ENCODE results near the gene SCRN3. TPM values are rescaled to one million over a fixed set of nuclear protein-coding genes. Genes with fewer than 3 reads are reported as not detected.

The SCRN3 gene
- total RNA-seq, 5 donors from 2014 or later (not counting 1 experiment from before 2014, with no cell fraction given): 11.3 to 17.9 (median 14.8) TPM

- no peaks in the 10 kb centered on the region for H3K9me3 Mint-ChIP-seq
- Histone ChIP-seq H3K4me1 (ENCODE audit: control insufficient read depth in 1 of 2, extremely low read depth in 1 of 2, insufficient read depth in 2 of 2, low read length in 2 of 2) (no peaks in the 10 kb centered on the region), H3K27ac (ENCODE audit: low read length) (no peak overlapping the region), H3K27me3 (replicated peaks in 1 of 2; ENCODE audit: control insufficient read depth in 2 of 2, extremely low read depth in 1 of 2, insufficient read depth in 2 of 2, low read length in 1 of 2) (no peaks in the 10 kb centered on the region), H3K9me3 (no peaks in the 10 kb centered on the region), H3K4me3 (ENCODE audit: control insufficient read depth in 1 of 2, extremely low read depth in 1 of 2, low read length in 1 of 2) (no peak overlapping the region), H3K36me3 (ENCODE audit: control insufficient read depth in 2 of 2, extremely low read depth in 1 of 2, insufficient read depth in 1 of 2, low read length in 1 of 2) (peaks cover 7 to 9% of the 10 kb centered on the region in 2 donors)
- H3K27ac Mint-ChIP-seq: no peak overlapping the region
- H3K4me3 Mint-ChIP-seq: no peak overlapping the region
- DNase-seq: no peak
- no peak for ATAC-seq (replicated peaks in 1 of 4)
- H3K27me3 Mint-ChIP-seq: no peaks in the 10 kb centered on the region
- no peaks in the 10 kb centered on the region for H3K4me1 Mint-ChIP-seq
- H3K36me3 Mint-ChIP-seq: peaks cover 33% of the 10 kb centered on the region
- CTCF ChIA-PET: interaction anchor here in 1 of 2 donors (0.7 kb wide), 1 partner anchor 49 kb away, joined by 3 read pairs; no protein-coding TSS in a partner anchor
- POLR2A ChIA-PET: interaction anchor here in 1 of 2 donors (0.7 kb wide), 1 partner anchor 759 kb away, joined by 3 read pairs; no protein-coding TSS in a partner anchor
These were observed 16.7 kb downstream of the SCRN3 start for GRCh38 chr2:174412256-174412655.

- H3K4me3 ChIP-seq (ENCODE audit: control insufficient read depth in 1 of 2, extremely low read depth in 1 of 2, low read length in 1 of 2): no peak overlapping the region
- no peaks in the 10 kb centered on the region for H3K27me3 ChIP-seq (replicated peaks in 1 of 2; ENCODE audit: control insufficient read depth in 2 of 2, extremely low read depth in 1 of 2, insufficient read depth in 2 of 2, low read length in 1 of 2)
- no peaks in the 10 kb centered on the region for H3K4me1 Mint-ChIP-seq
- no peaks in the 10 kb centered on the region for H3K9me3 ChIP-seq
- POLR2A ChIA-PET: interaction anchor here (0.7 to 1.2 kb wide), 2 partner anchors 9 to 170 kb away, joined by 3 to 7 read pairs; partner anchors contain the start of gene WIPF1 (in 1 of the 2)
- CTCF ChIA-PET: no interaction called here
- peaks cover 0 to 5% (median 5%) of the 10 kb centered on the region in 3 donors for H3K9me3 Mint-ChIP-seq
- H3K27me3 Mint-ChIP-seq: no peaks in the 10 kb centered on the region
- H3K27ac ChIP-seq (ENCODE audit: low read length): no peak overlapping the region
- peaks cover 45% of the 10 kb centered on the region for H3K36me3 Mint-ChIP-seq
- DNase-seq (no peak), ATAC-seq (replicated peaks in 1 of 4) (no peak)
- H3K4me1 ChIP-seq (ENCODE audit: control insufficient read depth in 1 of 2, extremely low read depth in 1 of 2, insufficient read depth in 2 of 2, low read length in 2 of 2): no peaks in the 10 kb centered on the region
- peaks cover 0 to 3% of the 10 kb centered on the region in 2 donors for H3K36me3 ChIP-seq (ENCODE audit: control insufficient read depth in 2 of 2, extremely low read depth in 1 of 2, insufficient read depth in 1 of 2, low read length in 1 of 2)
- H3K27ac Mint-ChIP-seq: no peak overlapping the region
- no CpG with 5 or more reads among the region's 1 CpG for WGBS (ENCODE audit: insufficient coverage)
- no peak overlapping the region for H3K4me3 Mint-ChIP-seq
These were observed 32.7 kb downstream of the SCRN3 start for GRCh38 chr2:174428214-174428613.

GRCh38 chr2:174430066-174430465 is 34.5 kb downstream of the SCRN3 start:
- CTCF ChIA-PET: no interaction called here
- Mint-ChIP-seq H3K36me3 (peaks cover 42% of the 10 kb centered on the region), H3K9me3 (peaks cover 0 to 5% (median 5%) of the 10 kb centered on the region in 3 donors), H3K4me3 (no peak overlapping the region), H3K4me1 (no peaks in the 10 kb centered on the region), H3K27ac (no peak overlapping the region), H3K27me3 (no peaks in the 10 kb centered on the region)
- WGBS (ENCODE audit: insufficient coverage): no CpG with 5 or more reads among the region's 2 CpGs
- Histone ChIP-seq H3K27ac (ENCODE audit: low read length) (no peak overlapping the region), H3K4me3 (ENCODE audit: control insufficient read depth in 1 of 2, extremely low read depth in 1 of 2, low read length in 1 of 2) (no peak overlapping the region), H3K9me3 (no peaks in the 10 kb centered on the region), H3K4me1 (ENCODE audit: control insufficient read depth in 1 of 2, extremely low read depth in 1 of 2, insufficient read depth in 2 of 2, low read length in 2 of 2) (no peaks in the 10 kb centered on the region), H3K36me3 (ENCODE audit: control insufficient read depth in 2 of 2, extremely low read depth in 1 of 2, insufficient read depth in 1 of 2, low read length in 1 of 2) (peaks cover 0 to 6% of the 10 kb centered on the region in 2 donors), H3K27me3 (replicated peaks in 1 of 2; ENCODE audit: control insufficient read depth in 2 of 2, extremely low read depth in 1 of 2, insufficient read depth in 2 of 2, low read length in 1 of 2) (no peaks in the 10 kb centered on the region)
- ATAC-seq (replicated peaks in 1 of 4) (no peak), DNase-seq (no peak)
- POLR2A ChIA-PET: no interaction called here

GRCh38 chr2:174431902-174432301 is 36.4 kb downstream of the SCRN3 start:
- no peak overlapping the region for H3K27ac ChIP-seq (ENCODE audit: low read length)
- Mint-ChIP-seq H3K27ac (no peak overlapping the region), H3K4me3 (no peak overlapping the region), H3K4me1 (no peaks in the 10 kb centered on the region), H3K27me3 (no peaks in the 10 kb centered on the region), H3K9me3 (peaks cover 0 to 5% (median 5%) of the 10 kb centered on the region in 3 donors), H3K36me3 (peaks cover 51% of the 10 kb centered on the region)
- H3K4me3 ChIP-seq (ENCODE audit: control insufficient read depth in 1 of 2, extremely low read depth in 1 of 2, low read length in 1 of 2): no peak overlapping the region
- no CpG with 5 or more reads among the region's 1 CpG for WGBS (ENCODE audit: insufficient coverage)
- ATAC-seq (replicated peaks in 1 of 4) (no peak), DNase-seq (no peak)
- H3K27me3 ChIP-seq (replicated peaks in 1 of 2; ENCODE audit: control insufficient read depth in 2 of 2, extremely low read depth in 1 of 2, insufficient read depth in 2 of 2, low read length in 1 of 2): no peaks in the 10 kb centered on the region
- ChIA-PET CTCF (interaction anchor here (0.6 to 0.7 kb wide), 2 partner anchors 604 to 737 kb away, joined by 3 read pairs; no protein-coding TSS in a partner anchor), POLR2A (no interaction called here)
- no peaks in the 10 kb centered on the region for H3K4me1 ChIP-seq (ENCODE audit: control insufficient read depth in 1 of 2, extremely low read depth in 1 of 2, insufficient read depth in 2 of 2, low read length in 2 of 2)
- H3K36me3 ChIP-seq (ENCODE audit: control insufficient read depth in 2 of 2, extremely low read depth in 1 of 2, insufficient read depth in 1 of 2, low read length in 1 of 2): peaks cover 0 to 12% of the 10 kb centered on the region in 2 donors
- no peaks in the 10 kb centered on the region for H3K9me3 ChIP-seq

GRCh38 chr2:174436351-174436750 is 40.8 kb downstream of the SCRN3 start:
- DNase-seq: no peak
- POLR2A ChIA-PET: interaction anchor here (0.7 kb wide), 2 partner anchors 9 to 295 kb away, joined by 3 to 4 read pairs; no protein-coding TSS in a partner anchor
- Mint-ChIP-seq H3K36me3 (peaks cover 34% of the 10 kb centered on the region), H3K27ac (no peak overlapping the region), H3K9me3 (no peaks in the 10 kb centered on the region), H3K27me3 (no peaks in the 10 kb centered on the region), H3K4me1 (no peaks in the 10 kb centered on the region), H3K4me3 (no peak overlapping the region)
- Histone ChIP-seq H3K36me3 (ENCODE audit: control insufficient read depth in 2 of 2, extremely low read depth in 1 of 2, insufficient read depth in 1 of 2, low read length in 1 of 2) (peaks cover 0 to 25% of the 10 kb centered on the region in 2 donors), H3K4me1 (ENCODE audit: control insufficient read depth in 1 of 2, extremely low read depth in 1 of 2, insufficient read depth in 2 of 2, low read length in 2 of 2) (no peaks in the 10 kb centered on the region), H3K27me3 (replicated peaks in 1 of 2; ENCODE audit: control insufficient read depth in 2 of 2, extremely low read depth in 1 of 2, insufficient read depth in 2 of 2, low read length in 1 of 2) (no peaks in the 10 kb centered on the region), H3K9me3 (no peaks in the 10 kb centered on the region), H3K4me3 (ENCODE audit: control insufficient read depth in 1 of 2, extremely low read depth in 1 of 2, low read length in 1 of 2) (no peak overlapping the region), H3K27ac (ENCODE audit: low read length) (no peak overlapping the region)
- no peak for ATAC-seq (replicated peaks in 1 of 4)
- CTCF ChIA-PET: interaction anchor here in 1 of 2 donors (0.6 kb wide), 1 partner anchor 62 kb away, joined by 3 read pairs; no protein-coding TSS in a partner anchor

- DNase-seq (no peak), ATAC-seq (replicated peaks in 1 of 4) (no peak)
- Histone ChIP-seq H3K27me3 (replicated peaks in 1 of 2; ENCODE audit: control insufficient read depth in 2 of 2, extremely low read depth in 1 of 2, insufficient read depth in 2 of 2, low read length in 1 of 2) (no peaks in the 10 kb centered on the region), H3K27ac (ENCODE audit: low read length) (no peak overlapping the region), H3K9me3 (no peaks in the 10 kb centered on the region), H3K4me3 (ENCODE audit: control insufficient read depth in 1 of 2, extremely low read depth in 1 of 2, low read length in 1 of 2) (no peak overlapping the region), H3K4me1 (ENCODE audit: control insufficient read depth in 1 of 2, extremely low read depth in 1 of 2, insufficient read depth in 2 of 2, low read length in 2 of 2) (no peaks in the 10 kb centered on the region), H3K36me3 (ENCODE audit: control insufficient read depth in 2 of 2, extremely low read depth in 1 of 2, insufficient read depth in 1 of 2, low read length in 1 of 2) (peaks cover 0 to 43% of the 10 kb centered on the region in 2 donors)
- Mint-ChIP-seq H3K9me3 (no peaks in the 10 kb centered on the region), H3K4me1 (no peaks in the 10 kb centered on the region), H3K27me3 (no peaks in the 10 kb centered on the region), H3K27ac (no peak overlapping the region), H3K36me3 (peaks cover 29% of the 10 kb centered on the region), H3K4me3 (no peak overlapping the region)
- ChIA-PET CTCF (no interaction called here), POLR2A (interaction anchor here in 1 of 2 donors (0.5 kb wide), 1 partner anchor 127 kb away, joined by 4 read pairs; no protein-coding TSS in a partner anchor)
- WGBS (ENCODE audit: insufficient coverage): no CpG with 5 or more reads among the region's 13 CpGs
These were observed 42.8 kb downstream of the SCRN3 start for GRCh38 chr2:174438146-174438886.

Data from T-cell (primary cell).